GM15510 (cell line): ENCODE data around the gene BCAM.

Experiments used
- POLR2A ChIP-seq: IDR thresholded peaks from 3 replicates; pipeline ENCODE4 v1.6.1; 2011; ENCODE audit warnings: borderline replicate concordance; ENCODE audit not compliant: insufficient read length; ENCODE audit errors: extremely low read depth

BCAM gene

GRCh38 chr19:44807652-44808462, 1.0 kb upstream of the BCAM start:
- no peak for TF ChIP-seq POLR2A

- TF ChIP-seq POLR2A = no peak
Measured at GRCh38 chr19:44809577-44810233, 802 bp downstream of the BCAM start.

- TF ChIP-seq POLR2A = no peak
Measured at GRCh38 chr19:44810234-44811121, 1.6 kb downstream of the BCAM start.

- TF ChIP-seq POLR2A = no peak
Measured at GRCh38 chr19:44811122-44811419, 2.2 kb downstream of the BCAM start.

GRCh38 chr19:44812142-44812718, 3.3 kb downstream of the BCAM start:
- TF ChIP-seq POLR2A = no peak

- TF ChIP-seq POLR2A = no peak
Measured at GRCh38 chr19:44813070-44813840, 4.4 kb downstream of the BCAM start.

GRCh38 chr19:44813841-44814470, 5.1 kb downstream of the BCAM start:
- TF ChIP-seq POLR2A = no peak

- TF ChIP-seq POLR2A = no peak
Measured at GRCh38 chr19:44814517-44814916, 5.6 kb downstream of the BCAM start.

- no peak for TF ChIP-seq POLR2A
Measured at GRCh38 chr19:44816301-44816700, 7.4 kb downstream of the BCAM start.

GRCh38 chr19:44817725-44818465, 9.0 kb downstream of the BCAM start:
- TF ChIP-seq POLR2A = no peak

- no peak for TF ChIP-seq POLR2A
Measured at GRCh38 chr19:44818466-44819031, 9.6 kb downstream of the BCAM start.

- TF ChIP-seq POLR2A = no peak
Measured at GRCh38 chr19:44819246-44819832, 10.4 kb downstream of the BCAM start.
